MCF 10A (cell line): ENCODE data around the gene FFAR2. TPM values are rescaled to one million over a fixed set of nuclear protein-coding genes. Genes with fewer than 3 reads are reported as not detected.

Experiments used
- BruUV-seq: library from RNA; stranded (reverse); fragments of 400-500 nt; replicated peaks from 2 replicates; lab custom pipeline; 2021; lab: Mats Ljungman, UMichigan
- CTCF ChIA-PET: fragments of 300-600 bp; sonication (Branson Sonifier 250); formaldehyde crosslinking; extraction: SDS; loops from one replicate; lab custom pipeline; 2021; ENCODE audit warnings: antibody characterized with exemption, inconsistent platforms; lab: Yijun Ruan, JAX
- POLR2A ChIA-PET: fragments of 300-600, 350-650 bp; sonication (Branson Sonifier 250); formaldehyde crosslinking; extraction: SDS; loops from one replicate; lab custom pipeline; 2020; ENCODE audit warnings: antibody characterized with exemption, inconsistent platforms; lab: Yijun Ruan, JAX
- DNase-seq: peaks from one replicate; pipeline ENCODE4 v3.0.0-alpha.2; 2018; ENCODE audit not compliant: unreplicated experiment
- H3K27ac Mint-ChIP-seq: one replicate; pipeline ENCODE4 v1.8.0; 2022; ENCODE audit warnings: mild to moderate bottlenecking, low read depth, mixed read lengths; ENCODE audit not compliant: unreplicated experiment
- H3K27me3 Mint-ChIP-seq: one replicate; pipeline ENCODE4 v1.8.0; 2022; ENCODE audit warnings: mixed read lengths; ENCODE audit not compliant: insufficient read depth, unreplicated experiment
- H3K36me3 Mint-ChIP-seq: one replicate; pipeline ENCODE4 v1.8.0; 2022; ENCODE audit warnings: mild to moderate bottlenecking, moderate library complexity, mixed read lengths; ENCODE audit not compliant: insufficient read depth, unreplicated experiment
- H3K4me1 Mint-ChIP-seq: one replicate; pipeline ENCODE4 v1.8.0; 2022; ENCODE audit warnings: mixed read lengths; ENCODE audit not compliant: insufficient read depth, unreplicated experiment
- H3K4me3 Mint-ChIP-seq: one replicate; pipeline ENCODE4 v1.8.0; 2022; ENCODE audit warnings: mild to moderate bottlenecking, moderate library complexity, mixed read lengths; ENCODE audit not compliant: unreplicated experiment
- H3K9me3 Mint-ChIP-seq: one replicate; pipeline ENCODE4 v1.8.0; 2022; ENCODE audit warnings: mixed read lengths; ENCODE audit not compliant: unreplicated experiment
- CTCF ChIP-seq: fragments of 200-600 bp; IDR thresholded peaks from one replicate; pipeline ENCODE4 v1.8.0; 2022; ENCODE audit warnings: antibody characterized with exemption, mild to moderate bottlenecking; ENCODE audit not compliant: unreplicated experiment
- intact Hi-C: fragments of 100-400 bp; cut with micrococcal nuclease; formaldehyde crosslinking; loops from 2 replicates; pipeline ENCODE4 v1.14.1; 2022
- total RNA-seq: library from RNA; stranded (reverse); gene quantifications from 2 replicates; pipeline ENCODE4 v1.2.3, GENCODE V29; 2022

Gene FFAR2
- total RNA-seq, 1 experiment from 2014 or later: not detected

- no peak for TF ChIP-seq CTCF
- CTCF ChIA-PET: interaction anchor here (0.6 to 3.4 kb wide), 5 partner anchors 10 to 126 kb away, joined by 3 to 16 read pairs (median 6); no protein-coding TSS in a partner anchor
- no peak overlapping the region for H3K4me3 Mint-ChIP-seq
- intact Hi-C loops: no loop called here
- H3K4me1 Mint-ChIP-seq: no peaks in the 10 kb centered on the region
- DNase-seq: no peak
- H3K27me3 Mint-ChIP-seq: peaks cover 16% of the 10 kb centered on the region
- no TSS peak for BruUV-seq
- H3K9me3 Mint-ChIP-seq: no peaks in the 10 kb centered on the region
- H3K27ac Mint-ChIP-seq: no peak overlapping the region
- POLR2A ChIA-PET: interaction anchor here (0.5 kb wide), 1 partner anchor 47 kb away, joined by 4 read pairs; no protein-coding TSS in a partner anchor
- peaks cover 6% of the 10 kb centered on the region for H3K36me3 Mint-ChIP-seq
These were observed 31.0 kb downstream of the FFAR2 start for GRCh38 chr19:35478794-35479677.

- H3K36me3 Mint-ChIP-seq: peaks cover 6% of the 10 kb centered on the region
- ChIA-PET CTCF (no interaction called here), POLR2A (no interaction called here)
- DNase-seq: no peak
- intact Hi-C loops: no loop called here
- no peaks in the 10 kb centered on the region for H3K4me1 Mint-ChIP-seq
- peaks cover 41% of the 10 kb centered on the region for H3K27me3 Mint-ChIP-seq
- H3K9me3 Mint-ChIP-seq: no peaks in the 10 kb centered on the region
- H3K27ac Mint-ChIP-seq: no peak overlapping the region
- BruUV-seq: no TSS peak
- no peak overlapping the region for H3K4me3 Mint-ChIP-seq
- TF ChIP-seq CTCF: no peak
These were observed 35.0 kb downstream of the FFAR2 start for GRCh38 chr19:35483089-35483488.

DNA sequence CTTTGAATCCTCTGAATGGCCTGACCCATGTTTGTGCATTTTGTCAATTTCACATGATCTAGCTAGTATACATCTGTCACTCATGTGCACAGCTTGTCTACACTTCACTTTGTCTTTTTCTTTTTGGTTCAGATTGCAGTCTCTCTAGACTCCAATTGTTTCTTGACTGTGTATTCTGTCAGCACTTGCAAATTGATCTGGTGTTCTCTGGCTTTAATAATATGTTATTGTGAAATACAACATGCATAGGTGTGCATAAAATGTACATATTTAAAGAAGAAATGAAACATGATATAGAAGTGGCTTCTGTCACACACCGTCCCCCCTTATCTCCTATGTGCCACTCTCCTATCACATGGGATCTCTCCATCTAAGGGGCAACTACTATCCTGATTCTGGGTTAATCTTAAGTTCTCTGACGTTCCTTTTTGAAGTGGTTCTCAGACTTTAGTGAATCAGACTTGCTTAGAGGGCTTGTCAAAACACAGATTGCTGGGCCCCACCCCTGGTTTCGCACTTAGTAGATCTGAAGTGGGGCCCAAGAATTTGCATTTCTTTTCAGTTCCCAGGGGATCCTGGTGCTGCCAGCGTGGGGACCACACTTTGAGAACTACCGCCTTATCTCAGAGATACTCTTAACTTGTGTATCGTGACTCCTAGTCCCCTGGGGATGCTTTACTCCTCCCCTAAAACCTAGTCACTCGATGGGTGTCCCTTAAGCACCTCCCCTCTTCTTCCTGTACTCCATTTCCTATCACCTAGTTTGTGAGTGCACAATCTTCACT lies 36.4 kb downstream of the FFAR2 start:
- POLR2A ChIA-PET: no interaction called here
- DNase-seq: no peak
- no peaks in the 10 kb centered on the region for H3K4me1 Mint-ChIP-seq
- H3K27me3 Mint-ChIP-seq: peaks cover 55% of the 10 kb centered on the region
- H3K36me3 Mint-ChIP-seq: peaks cover 6% of the 10 kb centered on the region
- no peaks in the 10 kb centered on the region for H3K9me3 Mint-ChIP-seq
- BruUV-seq: no TSS peak
- TF ChIP-seq CTCF: no peak
- intact Hi-C loops: no loop called here
- no peak overlapping the region for H3K4me3 Mint-ChIP-seq
- CTCF ChIA-PET: interaction anchor here (0.7 to 3.4 kb wide), 4 partner anchors 12 to 132 kb away, joined by 3 to 22 read pairs (median 4); no protein-coding TSS in a partner anchor
- H3K27ac Mint-ChIP-seq: no peak overlapping the region
